Fibroblast of peridontal ligament (primary cell): ENCODE measurements around the gene POLR2J.
"Not testable (repeated sequence)": the region's sequence is repeated elsewhere in the genome, so short reads cannot be mapped to it uniquely, and the experiment has no call there.

ENCODE experiments used
- DNase-seq: peaks from one replicate; pipeline ENCODE4 v3.0.0-alpha.2; 2010; ENCODE audit errors: extremely low read depth

The POLR2J gene

GRCh38 chr7:102494473-102495149, 15.9 kb upstream of the POLR2J start:
- not testable (repeated sequence) for DNase-seq

GRCh38 chr7:102494026-102494425, 15.3 kb upstream of the POLR2J start:
- DNase-seq: not testable (repeated sequence)

- DNase-seq: not testable (repeated sequence)
Observed at GRCh38 chr7:102493220-102493935, 14.7 kb upstream of the POLR2J start.

- not testable (repeated sequence) for DNase-seq
Observed at GRCh38 chr7:102490529-102491075, 11.9 kb upstream of the POLR2J start.

- DNase-seq: not testable (repeated sequence)
Observed at GRCh38 chr7:102484317-102484716, 5.6 kb upstream of the POLR2J start.

- DNase-seq: not testable (repeated sequence)
Observed at GRCh38 chr7:102481962-102482361, 3.2 kb upstream of the POLR2J start.

GRCh38 chr7:102479982-102480637, 1.4 kb upstream of the POLR2J start:
- not testable (repeated sequence) for DNase-seq

- DNase-seq: not testable (repeated sequence)
Observed at GRCh38 chr7:102479209-102479584, 475 bp upstream of the POLR2J start.

GRCh38 chr7:102474736-102475435, 3.8 kb downstream of the POLR2J start:
- DNase-seq: peak; percentile 31

GRCh38 chr7:102474116-102474515, 4.6 kb downstream of the POLR2J start:
- not testable (repeated sequence) for DNase-seq

GRCh38 chr7:102473271-102473991, 5.3 kb downstream of the POLR2J start:
- no peak for DNase-seq

GRCh38 chr7:102472126-102473041, 6.3 kb downstream of the POLR2J start:
- no peak for DNase-seq

- no peak for DNase-seq
Observed at GRCh38 chr7:102471791-102472125, 7.0 kb downstream of the POLR2J start.

GRCh38 chr7:102469972-102470825, 8.5 kb downstream of the POLR2J start:
- DNase-seq: no peak

GRCh38 chr7:102469351-102469971, 9.3 kb downstream of the POLR2J start:
- no peak for DNase-seq

GRCh38 chr7:102468478-102469350, 10.0 kb downstream of the POLR2J start:
- DNase-seq: no peak

GRCh38 chr7:102467581-102468477, 10.9 kb downstream of the POLR2J start:
- DNase-seq: no peak
